Measurements from ENCODE around the gene SBNO2. TPM values are rescaled to one million over a fixed set of nuclear protein-coding genes. Genes with fewer than 3 reads are reported as not detected.
A peak's percentile ranks its signal among the peaks of the same experiment; 100 is the strongest.

SBNO2 gene
- total RNA-seq, 1 donor from 2014 or later = 120 TPM

- H3K4me3 ChIP-seq = peak overlapping the region; percentile 31 to 59
Observed at GRCh38 chr19:1103132-1103707, 70.8 kb downstream of the SBNO2 start.

DNA sequence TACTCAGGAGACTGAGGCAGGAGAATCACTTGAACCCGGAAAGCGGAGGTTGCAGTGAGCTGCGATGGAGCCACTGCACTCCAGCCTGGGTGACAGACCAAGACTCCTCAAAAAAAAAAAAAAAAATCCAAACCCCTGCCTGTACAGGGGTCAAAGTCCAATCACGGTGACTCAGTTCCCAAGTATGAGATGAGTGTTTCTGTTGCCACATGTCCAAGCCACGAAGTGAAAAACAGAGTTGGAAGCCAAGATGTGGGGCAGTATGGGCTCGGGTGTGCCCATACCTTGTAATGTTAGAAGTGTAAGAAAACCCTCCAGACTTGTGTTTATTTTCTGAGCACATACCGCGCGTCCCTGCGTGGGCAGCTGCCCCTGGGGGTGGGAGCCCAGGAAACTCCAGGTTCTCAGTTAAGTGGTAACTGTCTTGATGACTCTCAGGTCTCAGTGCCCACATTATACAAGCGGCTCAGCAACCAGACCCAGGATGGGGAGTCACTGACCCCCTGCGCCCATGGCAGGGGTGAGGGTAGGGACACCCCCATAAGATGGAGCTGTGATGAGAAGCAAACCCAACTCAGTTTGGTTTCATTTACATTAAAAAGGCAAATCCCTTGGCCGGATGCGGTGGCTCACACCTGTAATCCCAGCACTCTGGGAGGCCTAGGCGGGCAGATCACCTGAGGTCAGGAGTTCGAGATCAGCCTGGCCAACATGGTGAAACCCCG, 71.5 kb downstream of the SBNO2 start:
- Histone ChIP-seq H3K36me3 (peaks cover 18 to 20% of the 10 kb centered on the region in 2 donors), H3K4me3 (peak overlapping the region in 1 of 2 donors; percentile 59), H3K9me3 (no peaks in the 10 kb centered on the region), H3K4me1 (peaks cover 30 to 51% of the 10 kb centered on the region in 2 donors), H3K27me3 (no peaks in the 10 kb centered on the region), H3K27ac (peak overlapping the region; percentile 98 to 99)
- DNase-seq (ENCODE audit: low spot score in 2 of 2) = peak; percentile 65 to 95
- TF ChIP-seq CTCF (IDR thresholded peaks at IDR 0.05) = no peak
- intact Hi-C loops (cut with DNase I) = loop anchor here (1.0 to 2.0 kb wide), 3 partner anchors 81 to 166 kb away; partner anchors contain the start of genes ATP5F1D, CIRBP, RNU6-2 and TMEM259

More at GRCh38 chr19:1103132-1103707, 70.8 kb downstream of the SBNO2 start:
- TF ChIP-seq CTCF (IDR thresholded peaks at IDR 0.05) = no peak
- intact Hi-C loops (cut with DNase I) = loop anchor here (2.0 kb wide), 2 partner anchors 138 to 166 kb away; partner anchors contain the start of genes ATP5F1D and CIRBP
- DNase-seq (ENCODE audit: low spot score in 2 of 2) = no peak
- peak overlapping the region; percentile 98 to 99 for H3K27ac ChIP-seq
- no peaks in the 10 kb centered on the region for H3K27me3 ChIP-seq
- H3K36me3 ChIP-seq = peaks cover 25% of the 10 kb centered on the region in 2 donors
- no peaks in the 10 kb centered on the region for H3K9me3 ChIP-seq
- peaks cover 30 to 48% of the 10 kb centered on the region in 2 donors for H3K4me1 ChIP-seq

- Histone ChIP-seq H3K9me3 (no peaks in the 10 kb centered on the region), H3K36me3 (peaks cover 6 to 8% of the 10 kb centered on the region in 2 donors), H3K27ac (peak overlapping the region; percentile 98 to 99), H3K4me3 (no peak overlapping the region), H3K27me3 (no peaks in the 10 kb centered on the region), H3K4me1 (peaks cover 30 to 51% of the 10 kb centered on the region in 2 donors)
- intact Hi-C loops (cut with DNase I) = no loop called here
- no peak for DNase-seq (ENCODE audit: low spot score in 2 of 2)
- no peak for TF ChIP-seq CTCF (IDR thresholded peaks at IDR 0.05)
Observed at GRCh38 chr19:1101337-1101698, 72.8 kb downstream of the SBNO2 start.

- H3K4me1 ChIP-seq = peaks cover 34 to 52% of the 10 kb centered on the region in 2 donors
- DNase-seq (ENCODE audit: low spot score in 2 of 2) = no peak
- H3K27me3 ChIP-seq = no peaks in the 10 kb centered on the region
- no peaks in the 10 kb centered on the region for H3K36me3 ChIP-seq
- TF ChIP-seq CTCF (IDR thresholded peaks at IDR 0.05) = no peak
- intact Hi-C loops (cut with DNase I) = no loop called here
- no peak overlapping the region for H3K4me3 ChIP-seq
- H3K27ac ChIP-seq = peak overlapping the region; percentile 98 to 99
- H3K9me3 ChIP-seq = no peaks in the 10 kb centered on the region
Observed at GRCh38 chr19:1098177-1099051, 75.7 kb downstream of the SBNO2 start.

DNA sequence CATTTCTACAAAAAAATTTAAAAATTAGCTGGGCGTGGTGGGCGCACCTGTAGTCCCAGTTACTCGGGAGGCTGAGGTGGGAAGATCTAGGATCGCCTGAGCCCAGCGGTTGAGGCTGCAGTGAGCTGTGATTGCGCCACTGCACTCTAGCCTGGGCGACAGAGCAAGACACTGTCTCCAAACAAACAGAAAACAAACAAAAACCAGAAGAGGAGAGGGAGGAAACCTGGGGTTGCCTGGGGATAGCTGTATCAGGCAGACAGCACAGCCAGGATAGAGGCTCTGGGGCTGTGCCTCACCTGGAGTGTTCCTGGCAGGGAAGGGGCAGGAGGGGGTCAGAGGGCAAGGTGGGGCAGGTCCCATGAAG, 76.3 kb downstream of the SBNO2 start:
- Histone ChIP-seq H3K27me3 (no peaks in the 10 kb centered on the region), H3K4me1 (peaks cover 29 to 45% of the 10 kb centered on the region in 2 donors), H3K9me3 (no peaks in the 10 kb centered on the region), H3K27ac (peak overlapping the region in 1 of 2 donors; percentile 98), H3K36me3 (no peaks in the 10 kb centered on the region), H3K4me3 (no peak overlapping the region)
- intact Hi-C loops (cut with DNase I) = no loop called here
- no peak for TF ChIP-seq CTCF (IDR thresholded peaks at IDR 0.05)
- no peak for DNase-seq (ENCODE audit: low spot score in 2 of 2)
